PC-9 (cell line): Measurements from ENCODE around the gene MESP2. TPM values are rescaled to one million over a fixed set of nuclear protein-coding genes. Genes with fewer than 3 reads are reported as not detected.

Source experiments
- BruUV-seq: library from RNA; stranded (reverse); fragments of 400-500 nt; replicated peaks from 2 replicates; lab custom pipeline; 2021; lab: Mats Ljungman, UMichigan
- CTCF ChIA-PET: fragments of 300-600 bp; sonication (Branson Sonifier 250); formaldehyde crosslinking; loops from one replicate; lab custom pipeline; 2022; ENCODE audit warnings: antibody characterized with exemption; lab: Charles Lee
- POLR2A ChIA-PET: fragments of 300-600 bp; sonication (Branson Sonifier 250); formaldehyde crosslinking; loops from one replicate; lab custom pipeline; 2022; ENCODE audit warnings: antibody characterized with exemption; ENCODE audit not compliant: unreplicated experiment; lab: Charles Lee
- DNase-seq, 2 experiments: peaks; one replicate each; pipeline versions ENCODE4 v3.0.0 to v3.0.0-alpha.2; 2015 to 2022; ENCODE audit warnings: mixed read lengths in 1 of 2
- H2AFZ ChIP-seq: fragments of 200-600 bp; sonication (generic); 2 replicates; pipeline ENCODE4 v1.8.1; 2017; ENCODE audit warnings: antibody characterized with exemption
- H3F3A ChIP-seq: fragments of 200-600 bp; sonication (generic); 2 replicates; pipeline ENCODE4 v1.8.1; 2017; ENCODE audit warnings: antibody characterized with exemption, mild to moderate bottlenecking, low read depth; ENCODE audit not compliant: insufficient read depth
- H3K27ac ChIP-seq: fragments of 200-600 bp; sonication (generic); 2 replicates; pipeline ENCODE4 v1.6.1; 2016; ENCODE audit warnings: mixed run types
- H3K27me3 ChIP-seq: fragments of 200-600 bp; sonication (generic); 2 replicates; pipeline ENCODE4 v1.6.1; 2016; ENCODE audit warnings: low read depth, mixed run types; ENCODE audit not compliant: insufficient read depth
- H3K36me3 ChIP-seq: fragments of 200-600 bp; sonication (generic); 2 replicates; pipeline ENCODE4 v1.6.1; 2016; ENCODE audit warnings: low read depth, mixed run types
- H3K4me1 ChIP-seq: fragments of 200-600 bp; sonication (generic); replicated peaks from 2 replicates; pipeline ENCODE4 v1.6.1; 2016; ENCODE audit warnings: mixed run types; ENCODE audit not compliant: insufficient read depth
- H3K4me2 ChIP-seq: fragments of 200-600 bp; sonication (generic); 2 replicates; pipeline ENCODE4 v1.6.1; 2017; ENCODE audit warnings: mixed run types
- H3K4me3 ChIP-seq: fragments of 200-600 bp; sonication (generic); 2 replicates; pipeline ENCODE4 v1.6.1; 2016; ENCODE audit warnings: mixed run types
- H3K79me2 ChIP-seq: fragments of 200-600 bp; sonication (generic); 2 replicates; pipeline ENCODE4 v1.6.1; 2017; ENCODE audit warnings: low read depth, mixed run types
- H3K9me2 ChIP-seq: fragments of 200-600 bp; sonication (generic); 2 replicates; pipeline ENCODE4 v1.8.1; 2017; ENCODE audit warnings: mild to moderate bottlenecking; ENCODE audit not compliant: insufficient read depth
- H3K9me3 ChIP-seq: fragments of 200-600 bp; sonication (generic); 2 replicates; pipeline ENCODE4 v1.8.1; 2016; ENCODE audit warnings: low read depth; ENCODE audit not compliant: insufficient read depth
- H4K20me1 ChIP-seq: fragments of 200-600 bp; sonication (generic); 2 replicates; pipeline ENCODE4 v1.8.1; 2017; ENCODE audit not compliant: insufficient read depth
- EZH2 ChIP-seq: fragments of 200-600 bp; sonication (generic); IDR thresholded peaks from 2 replicates; pipeline ENCODE4 v1.8.0; 2017; ENCODE audit warnings: antibody characterized with exemption, low read depth
- intact Hi-C: fragments of 100-400 bp; cut with micrococcal nuclease; formaldehyde crosslinking; loops from one replicate; pipeline ENCODE4 v1.10.0; 2022; ENCODE audit not compliant: unreplicated experiment
- total RNA-seq: library from RNA; stranded (reverse); gene quantifications from 2 replicates; pipeline ENCODE4 v1.2.3, GENCODE V29; 2021
- TF ChIP-seq, protein P1 (sequence below): fragments of 200-600 bp; sonication (generic); conservative IDR thresholded peaks from 2 replicates; pipeline ENCODE4 v1.6.1; 2017; ENCODE audit warnings: mixed run types, antibody characterized with exemption, mild to moderate bottlenecking, moderate library complexity

MESP2 gene
- total RNA-seq, 1 experiment from 2014 or later = 1.3 TPM

DNA sequence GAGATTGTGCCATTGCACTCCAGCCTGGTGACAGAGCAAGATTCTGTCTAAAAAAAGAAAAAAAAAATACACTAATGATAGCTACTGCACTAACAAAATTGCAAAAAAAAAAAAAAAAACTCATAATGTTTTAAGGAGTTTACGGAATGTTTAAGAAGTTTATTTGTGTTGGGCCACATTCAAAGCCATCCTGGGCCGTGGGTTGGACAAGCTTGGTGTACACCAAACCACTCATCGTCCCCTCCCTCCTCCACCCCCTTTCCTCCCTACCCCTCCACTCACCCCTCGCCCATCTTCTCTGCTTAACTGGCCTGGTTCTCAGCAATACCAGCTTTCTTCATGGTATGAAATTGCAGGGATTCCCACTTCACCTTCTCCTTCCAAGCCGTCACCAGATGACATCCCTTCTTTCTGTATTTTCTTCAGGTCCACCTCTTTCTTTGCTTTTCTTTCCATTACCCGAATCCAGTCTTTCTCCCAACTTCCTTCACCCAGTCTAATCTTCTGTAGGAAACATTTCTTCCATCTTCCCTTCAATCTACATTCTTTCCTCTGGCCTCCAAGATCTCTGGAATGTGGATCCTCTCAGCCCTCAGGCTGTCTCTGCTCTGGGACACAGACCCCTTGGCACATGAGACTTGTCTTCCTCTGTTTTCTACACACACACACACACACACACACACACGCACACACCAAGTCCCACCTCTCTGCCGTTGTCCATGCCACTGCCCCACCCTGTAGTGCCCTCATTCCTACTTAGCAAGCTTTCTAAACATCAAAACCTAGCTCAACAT lies 21.6 kb upstream of the MESP2 start:
- Histone ChIP-seq H3K27ac (peak overlapping the region; percentile 99), H3K4me2 (peak overlapping the region; percentile 65), H3K36me3 (no peaks in the 10 kb centered on the region), H3K9me3 (no peaks in the 10 kb centered on the region), H3K4me3 (no peak overlapping the region), H3K9me2 (no peaks in the 10 kb centered on the region), H2AFZ (peak overlapping the region; percentile 6; the same call in 1 of the 2 replicates), H3K4me1 (peaks cover 62% of the 10 kb centered on the region), H3K27me3 (no peaks in the 10 kb centered on the region), H3F3A (peaks cover 52% of the 10 kb centered on the region), H4K20me1 (no peaks in the 10 kb centered on the region), H3K79me2 (peaks cover 7% of the 10 kb centered on the region)
- no peak for TF ChIP-seq EZH2
- TF ChIP-seq, protein P1, sequence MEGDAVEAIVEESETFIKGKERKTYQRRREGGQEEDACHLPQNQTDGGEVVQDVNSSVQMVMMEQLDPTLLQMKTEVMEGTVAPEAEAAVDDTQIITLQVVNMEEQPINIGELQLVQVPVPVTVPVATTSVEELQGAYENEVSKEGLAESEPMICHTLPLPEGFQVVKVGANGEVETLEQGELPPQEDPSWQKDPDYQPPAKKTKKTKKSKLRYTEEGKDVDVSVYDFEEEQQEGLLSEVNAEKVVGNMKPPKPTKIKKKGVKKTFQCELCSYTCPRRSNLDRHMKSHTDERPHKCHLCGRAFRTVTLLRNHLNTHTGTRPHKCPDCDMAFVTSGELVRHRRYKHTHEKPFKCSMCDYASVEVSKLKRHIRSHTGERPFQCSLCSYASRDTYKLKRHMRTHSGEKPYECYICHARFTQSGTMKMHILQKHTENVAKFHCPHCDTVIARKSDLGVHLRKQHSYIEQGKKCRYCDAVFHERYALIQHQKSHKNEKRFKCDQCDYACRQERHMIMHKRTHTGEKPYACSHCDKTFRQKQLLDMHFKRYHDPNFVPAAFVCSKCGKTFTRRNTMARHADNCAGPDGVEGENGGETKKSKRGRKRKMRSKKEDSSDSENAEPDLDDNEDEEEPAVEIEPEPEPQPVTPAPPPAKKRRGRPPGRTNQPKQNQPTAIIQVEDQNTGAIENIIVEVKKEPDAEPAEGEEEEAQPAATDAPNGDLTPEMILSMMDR = no peak
- BruUV-seq = no TSS peak
- DNase-seq = peak; percentile 44 to 84
- POLR2A ChIA-PET = no interaction called here
- intact Hi-C loops = loop anchor here (5.0 kb wide), 1 partner anchor 58 kb away; the partner anchor contains the start of gene ANPEP
- CTCF ChIA-PET = interaction anchor here (0.6 to 0.7 kb wide), 5 partner anchors 122 to 569 kb away, joined by 3 to 16 read pairs (median 9); no protein-coding TSS in a partner anchor

- H3K27ac ChIP-seq = peak overlapping the region; percentile 99
- CTCF ChIA-PET = no interaction called here
- no peak overlapping the region for H3K4me3 ChIP-seq
- H3K4me1 ChIP-seq = peaks cover 70% of the 10 kb centered on the region
- no peaks in the 10 kb centered on the region for H3K9me3 ChIP-seq
- no peak for TF ChIP-seq EZH2
- peaks cover 60% of the 10 kb centered on the region for H3F3A ChIP-seq
- no peak overlapping the region; the same call in 1 of the 2 replicates for H2AFZ ChIP-seq
- no peaks in the 10 kb centered on the region for H3K27me3 ChIP-seq
- H4K20me1 ChIP-seq = no peaks in the 10 kb centered on the region
- no peaks in the 10 kb centered on the region for H3K79me2 ChIP-seq
- POLR2A ChIA-PET = interaction anchor here (0.5 kb wide), 1 partner anchor 11 kb away, joined by 3 read pairs; no protein-coding TSS in a partner anchor
- intact Hi-C loops = no loop called here
- peak overlapping the region; percentile 65 for H3K4me2 ChIP-seq
- H3K36me3 ChIP-seq = no peaks in the 10 kb centered on the region
- BruUV-seq = no TSS peak
- H3K9me2 ChIP-seq = no peaks in the 10 kb centered on the region
- peak in 1 of 2 experiments; percentile 72 for DNase-seq
Observed at GRCh38 chr15:89755701-89756100, 20.4 kb upstream of the MESP2 start.

DNA sequence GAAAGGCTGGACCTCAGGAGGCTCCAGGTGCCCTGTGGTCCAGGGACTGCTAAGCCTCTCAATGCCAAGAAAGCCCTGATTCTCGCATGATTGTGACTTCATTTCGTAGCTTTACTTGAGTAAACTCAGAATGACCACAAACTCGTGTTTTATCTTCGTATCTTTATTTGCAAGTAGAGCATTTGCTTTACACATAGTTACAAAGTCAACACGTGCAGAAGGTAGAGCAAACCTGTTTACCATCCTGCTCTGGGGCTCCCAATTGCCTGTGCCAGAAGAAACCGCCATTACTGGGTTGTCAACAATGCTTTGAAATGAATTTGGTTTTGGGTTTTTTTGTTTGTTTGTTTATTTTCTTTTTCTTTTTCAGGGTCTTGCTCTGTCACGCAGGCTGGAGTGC lies 19.2 kb upstream of the MESP2 start:
- no peaks in the 10 kb centered on the region for H4K20me1 ChIP-seq
- no peaks in the 10 kb centered on the region for H3K79me2 ChIP-seq
- no peaks in the 10 kb centered on the region for H3K9me2 ChIP-seq
- no peak overlapping the region for H2AFZ ChIP-seq
- no peak overlapping the region for H3K4me3 ChIP-seq
- H3K27me3 ChIP-seq = no peaks in the 10 kb centered on the region
- H3F3A ChIP-seq = peaks cover 67% of the 10 kb centered on the region
- H3K36me3 ChIP-seq = no peaks in the 10 kb centered on the region
- peak in 1 of 2 experiments; percentile 91 for DNase-seq
- H3K9me3 ChIP-seq = no peaks in the 10 kb centered on the region
- ChIA-PET CTCF (no interaction called here), POLR2A (no interaction called here)
- intact Hi-C loops = no loop called here
- H3K4me2 ChIP-seq = 0 out of 2 replicates have a peak overlapping the region, but pooled peaks have one; percentile 15
- peak overlapping the region; percentile 99 for H3K27ac ChIP-seq
- H3K4me1 ChIP-seq = peaks cover 76% of the 10 kb centered on the region
- BruUV-seq = no TSS peak
- TF ChIP-seq, protein P1 = no peak
- TF ChIP-seq EZH2 = no peak
